Measurements from ENCODE around the gene TBCD.
A peak's percentile ranks its signal among the peaks of the same experiment; 100 is the strongest.

The TBCD gene

GRCh38 chr17:82859431-82860403 is 107.9 kb downstream of the TBCD start:
- DNase-seq: peak; percentile 88 to 96 (median 93)

DNA sequence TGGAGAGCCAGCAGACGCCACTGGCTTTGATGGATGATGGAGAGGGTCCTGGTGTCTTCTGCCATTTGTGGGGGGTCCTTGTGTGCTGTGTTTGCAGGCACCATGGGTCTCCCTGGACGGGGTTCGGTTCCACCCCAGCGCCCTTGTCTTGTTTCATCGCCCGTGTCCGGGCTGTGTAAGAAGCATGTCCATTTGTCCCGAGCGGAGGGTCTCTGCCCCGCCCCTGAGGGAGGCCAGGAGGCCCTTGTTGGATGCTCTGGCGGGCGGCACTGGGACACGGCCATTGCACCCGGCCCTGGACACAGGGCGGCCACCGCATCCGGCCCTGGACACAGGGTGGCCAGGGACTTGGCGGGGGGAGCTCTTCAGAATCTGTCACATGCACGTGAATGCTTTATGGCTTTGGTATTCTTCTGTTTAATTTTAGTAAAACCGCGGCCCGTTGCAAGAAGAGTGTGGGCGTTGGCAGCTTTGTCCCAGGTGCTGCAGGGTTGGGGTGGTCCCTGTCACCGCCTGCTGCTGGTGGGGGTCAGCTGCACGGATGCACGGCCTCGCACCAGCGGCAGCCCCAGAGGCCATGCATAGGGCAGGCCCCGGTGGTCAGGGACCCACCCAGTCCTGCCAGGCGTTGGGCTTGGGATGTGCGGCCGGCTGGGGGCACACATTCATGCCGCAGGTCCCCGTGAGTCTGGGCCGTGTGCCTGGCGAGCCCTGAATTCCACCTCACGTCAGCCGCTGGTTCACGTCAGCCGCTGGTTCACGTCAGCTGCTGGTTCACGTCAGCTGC is 108.9 kb downstream of the TBCD start:
- DNase-seq: no peak

- no peak for DNase-seq
These were observed 109.5 kb downstream of the TBCD start for GRCh38 chr17:82861393-82861775.

- DNase-seq: no peak
These were observed 110.3 kb downstream of the TBCD start for GRCh38 chr17:82862191-82862590.

DNA sequence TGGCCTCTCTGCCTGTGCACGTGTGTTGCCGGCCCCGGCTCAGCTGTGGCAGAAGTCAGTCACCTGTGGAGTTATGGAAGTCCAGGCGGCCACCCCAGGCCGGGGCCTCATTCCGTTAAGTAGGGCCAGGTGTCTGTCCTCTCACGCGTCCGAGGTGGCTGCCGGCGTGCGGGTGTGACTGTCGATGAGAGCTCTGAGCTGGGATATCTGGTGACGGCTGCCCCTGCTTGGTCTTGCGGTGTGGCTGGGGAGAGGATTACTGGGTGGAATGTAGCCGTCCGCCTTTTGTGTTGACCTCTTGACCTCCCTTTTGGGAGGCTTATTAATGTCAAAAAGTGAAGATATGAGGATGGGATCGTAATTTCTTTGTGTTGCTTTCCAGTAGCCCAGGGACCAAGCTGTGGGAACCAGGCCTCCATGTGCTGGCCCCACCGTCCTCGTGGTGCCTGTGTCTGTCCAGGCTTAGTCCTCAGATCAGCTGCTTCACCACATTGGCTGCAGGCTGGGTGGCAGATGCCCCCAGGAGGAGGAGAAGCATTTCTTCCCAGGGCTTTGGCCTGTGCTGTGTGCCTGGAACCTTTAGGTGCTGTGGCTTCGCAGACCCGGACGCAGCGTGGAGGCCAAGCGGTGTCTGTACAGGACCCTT is 111.0 kb downstream of the TBCD start:
- DNase-seq: no peak

- no peak for DNase-seq
These were observed 111.6 kb downstream of the TBCD start for GRCh38 chr17:82863383-82863940.

DNA sequence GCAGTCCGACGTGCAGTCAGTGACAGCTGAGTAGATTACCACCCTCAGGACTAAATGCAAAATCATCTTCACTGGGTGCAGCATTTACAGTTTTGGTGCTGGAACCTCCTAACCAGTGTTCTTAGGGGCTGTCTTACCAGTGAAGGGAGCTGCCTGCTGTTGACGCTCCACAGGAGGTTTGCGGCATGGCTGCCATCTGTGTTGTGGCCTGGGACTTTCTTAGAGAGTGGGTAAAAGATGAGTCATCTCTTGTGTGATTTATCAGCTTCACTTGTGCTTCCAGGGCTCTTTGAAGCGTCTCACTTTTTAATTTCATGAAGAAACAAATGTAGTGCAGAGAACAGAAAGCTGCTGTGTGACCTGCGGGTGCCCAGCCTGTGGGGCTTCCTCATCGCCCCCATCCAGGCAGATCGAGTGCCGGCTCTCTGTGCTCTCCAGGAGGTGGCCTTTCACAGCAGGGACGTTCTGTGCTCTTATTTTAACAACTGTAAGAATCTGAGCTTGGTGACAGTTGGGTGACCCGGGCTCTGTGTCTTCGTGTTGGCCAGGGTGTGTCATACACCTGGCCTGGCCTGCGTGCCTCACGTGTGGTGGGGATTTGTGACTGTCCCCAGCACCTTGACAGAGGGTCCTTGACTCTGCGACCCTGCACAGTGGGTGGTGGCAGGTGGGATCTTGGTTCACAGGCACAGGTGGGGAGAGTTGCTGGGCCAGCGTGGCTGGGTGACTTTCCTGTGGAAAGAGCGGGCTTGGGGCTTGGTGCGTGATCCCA is 112.3 kb downstream of the TBCD start:
- peak; percentile 24 to 60 (median 56) for DNase-seq

DNA sequence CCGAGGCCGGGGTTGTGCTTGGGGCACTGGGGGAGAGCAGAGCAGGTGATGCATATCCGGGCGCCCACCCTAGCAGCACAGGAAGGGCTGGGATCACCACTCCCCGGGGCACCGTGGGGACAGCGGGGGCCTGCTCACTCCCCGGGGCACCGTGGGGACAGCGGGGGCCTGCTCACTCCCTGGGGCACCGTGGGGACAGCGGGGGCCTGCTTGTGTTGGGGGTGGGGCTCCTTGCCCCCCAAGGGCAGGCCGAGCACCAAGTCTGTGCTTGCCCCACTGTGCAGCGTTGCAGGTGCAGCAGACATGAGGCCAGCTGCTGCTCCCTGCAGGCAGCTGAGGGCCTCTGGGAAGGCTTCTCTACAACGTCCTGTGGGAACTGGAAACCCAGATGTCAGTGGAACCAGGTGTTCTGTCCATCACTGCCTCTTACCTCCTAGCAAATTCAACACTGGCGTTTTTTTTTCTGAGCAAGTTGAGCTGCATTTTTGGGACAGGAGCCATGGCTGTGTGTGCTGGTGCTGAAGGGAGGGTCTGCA is 112.9 kb downstream of the TBCD start:
- DNase-seq: no peak

DNA sequence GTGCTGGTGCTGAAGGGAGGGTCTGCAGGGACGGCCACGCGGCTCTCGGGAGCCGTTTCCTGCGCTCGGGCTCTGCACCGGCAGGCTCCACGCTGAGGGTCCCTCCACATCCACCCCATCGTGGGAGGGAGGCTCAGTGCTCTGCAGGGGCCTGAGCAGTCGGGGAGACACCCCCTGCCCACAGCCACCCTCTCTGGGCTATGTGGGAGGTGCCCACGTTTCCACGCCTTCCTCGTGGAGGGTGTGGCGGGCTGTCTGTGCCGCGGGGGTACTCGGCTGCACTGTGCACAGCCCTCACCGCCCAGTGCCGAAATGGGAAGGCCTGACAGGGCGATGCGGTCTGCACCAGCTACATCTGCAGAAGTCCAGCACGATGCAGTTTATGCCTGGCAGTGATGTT is 113.4 kb downstream of the TBCD start:
- no peak for DNase-seq

DNA sequence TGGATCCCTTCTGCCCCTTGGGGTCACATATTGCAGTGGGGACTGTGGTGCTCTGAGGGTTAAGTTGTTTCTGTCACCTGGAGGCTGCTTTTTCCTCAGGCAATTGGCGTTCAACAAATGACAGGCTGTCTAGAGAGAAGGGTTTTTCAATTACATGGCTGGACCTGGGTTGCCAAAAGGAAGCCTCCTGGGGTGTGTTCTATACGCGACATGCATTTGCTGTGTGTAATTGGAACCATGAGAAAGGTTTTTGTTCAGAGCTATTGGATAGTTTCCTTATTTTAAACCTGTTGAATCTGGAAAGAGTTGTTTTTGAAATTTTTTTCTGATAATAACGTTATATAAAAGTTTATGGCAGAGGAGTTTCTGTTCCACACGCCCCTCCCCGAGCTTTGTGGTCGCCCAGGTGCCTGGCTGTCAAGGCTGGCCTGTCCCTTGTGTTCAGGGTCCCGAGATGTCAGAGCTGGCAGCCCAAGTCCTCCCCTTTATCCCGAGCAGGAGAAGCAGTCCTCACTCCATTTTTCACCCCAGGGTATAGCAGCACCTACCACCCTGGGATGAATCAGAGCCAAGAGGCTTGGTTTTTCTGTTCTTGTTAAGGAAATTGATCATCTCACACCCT is 114.0 kb downstream of the TBCD start:
- no peak for DNase-seq

DNA sequence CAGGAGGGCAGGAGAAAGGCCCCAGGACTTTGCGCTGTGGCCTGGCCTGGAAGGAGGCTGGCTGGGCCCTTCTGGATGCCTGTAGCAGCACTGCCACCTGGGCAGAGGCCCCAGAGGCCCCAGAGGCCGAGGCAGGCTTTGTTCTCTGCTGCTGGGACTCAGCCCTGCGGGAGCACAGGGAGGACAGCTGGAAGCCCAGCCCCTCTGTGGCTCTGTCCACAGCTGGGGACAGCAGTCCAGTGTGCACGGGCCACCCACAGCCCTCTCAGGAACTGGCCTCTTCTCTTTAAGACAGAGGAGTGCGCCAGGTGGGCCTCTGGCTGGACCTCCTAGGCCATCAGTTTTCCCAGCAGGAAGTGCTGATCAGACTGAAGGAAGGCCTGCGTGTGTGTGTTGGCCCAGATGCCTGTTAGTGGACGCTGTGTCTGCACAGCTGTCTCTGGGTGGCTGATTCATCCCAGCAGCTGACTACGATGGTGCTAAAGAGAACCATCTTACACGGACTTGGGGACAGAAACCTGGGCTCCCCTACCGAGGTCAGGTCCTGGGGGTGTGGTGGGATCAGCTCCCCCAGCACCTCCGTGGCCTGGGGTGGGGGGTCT is 114.8 kb downstream of the TBCD start:
- DNase-seq: peak in 2 of 4 experiments; percentile 26 to 41

DNA sequence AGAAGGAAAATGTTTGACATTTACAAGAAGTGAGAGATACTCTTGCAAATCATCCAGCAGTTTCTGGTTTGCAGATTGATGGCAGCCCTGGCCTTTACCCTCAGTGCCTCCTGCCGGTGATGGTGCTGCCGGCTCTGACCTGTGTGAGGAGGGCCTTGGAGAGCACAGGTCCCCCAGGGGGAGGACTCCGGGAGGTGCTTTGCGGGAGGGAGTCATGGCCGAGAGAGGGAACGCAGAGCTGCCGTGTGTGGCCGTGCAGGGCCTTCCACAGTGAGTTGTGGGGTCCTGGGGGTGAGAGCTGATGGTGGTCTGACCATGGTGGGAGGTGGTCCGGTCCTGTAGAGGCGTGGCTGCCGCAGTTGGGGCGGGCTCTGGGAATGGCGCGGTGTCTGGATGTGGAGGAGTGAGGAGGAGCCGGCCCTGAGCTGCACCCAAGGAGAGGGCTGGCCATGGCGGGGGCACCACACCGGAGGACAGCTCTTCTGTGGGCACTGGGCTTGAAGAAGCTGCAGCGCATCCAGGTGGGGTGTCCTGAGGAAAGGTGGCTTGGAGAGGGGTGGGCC is 116.0 kb downstream of the TBCD start:
- no peak for DNase-seq

DNA sequence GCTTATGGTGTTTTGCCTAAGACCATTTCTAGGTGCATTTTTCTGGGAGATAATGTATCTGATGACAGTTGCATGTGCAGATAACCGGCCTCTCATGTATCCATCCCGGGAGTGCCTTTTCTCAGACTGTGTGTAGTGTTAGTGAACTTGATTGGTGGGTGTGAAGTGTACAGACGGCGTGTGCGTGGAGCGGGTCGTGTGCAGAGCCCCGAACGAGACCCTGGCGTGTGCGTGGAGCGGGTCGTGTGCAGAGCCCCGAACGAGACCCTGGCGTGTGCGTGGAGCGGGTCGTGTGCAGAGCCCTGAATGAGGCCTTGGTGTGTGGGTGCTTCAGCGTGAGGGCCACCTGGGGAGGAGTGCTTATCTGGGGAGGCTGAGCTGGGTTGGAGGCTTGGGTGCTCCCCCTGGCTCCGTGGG is 116.9 kb downstream of the TBCD start:
- no peak for DNase-seq

DNA sequence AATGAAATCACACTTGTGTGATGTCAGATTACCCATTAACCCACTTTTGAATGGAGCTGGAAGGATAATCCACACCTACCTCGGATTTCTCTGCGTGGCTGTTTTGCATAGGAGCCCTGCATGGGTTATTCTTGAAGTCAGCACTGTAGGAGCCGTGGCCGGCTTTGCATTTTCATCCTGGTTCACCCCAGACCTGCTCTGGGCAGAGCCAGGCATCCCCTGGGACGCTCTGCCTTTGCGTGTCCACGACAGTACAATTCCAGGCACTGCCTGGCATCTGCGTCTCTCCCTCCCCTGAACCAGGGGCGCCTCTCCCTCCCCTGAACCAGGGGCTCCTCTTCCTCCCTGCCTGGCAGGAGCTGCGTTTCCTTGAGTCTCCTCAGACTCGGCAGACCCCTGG is 117.7 kb downstream of the TBCD start:
- no peak for DNase-seq

DNA sequence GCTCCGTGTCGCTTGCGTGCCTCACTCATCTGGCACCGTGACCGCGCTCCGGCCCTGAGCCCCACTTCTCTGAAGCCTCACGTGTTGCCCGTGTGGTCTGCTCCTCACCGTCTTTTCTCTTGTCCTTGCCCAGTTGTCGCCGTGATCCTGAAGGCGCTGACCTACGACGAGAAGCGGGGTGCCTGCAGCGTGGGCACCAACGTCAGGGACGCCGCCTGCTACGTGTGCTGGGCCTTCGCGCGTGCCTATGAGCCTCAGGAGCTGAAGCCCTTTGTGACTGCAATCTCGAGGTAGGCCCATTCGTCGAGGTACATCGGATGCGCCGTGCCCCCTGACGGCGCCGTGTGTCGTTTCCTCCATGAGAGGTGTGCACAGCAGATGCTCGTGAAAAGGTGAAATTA is 118.2 kb downstream of the TBCD start:
- no peak for DNase-seq

DNA sequence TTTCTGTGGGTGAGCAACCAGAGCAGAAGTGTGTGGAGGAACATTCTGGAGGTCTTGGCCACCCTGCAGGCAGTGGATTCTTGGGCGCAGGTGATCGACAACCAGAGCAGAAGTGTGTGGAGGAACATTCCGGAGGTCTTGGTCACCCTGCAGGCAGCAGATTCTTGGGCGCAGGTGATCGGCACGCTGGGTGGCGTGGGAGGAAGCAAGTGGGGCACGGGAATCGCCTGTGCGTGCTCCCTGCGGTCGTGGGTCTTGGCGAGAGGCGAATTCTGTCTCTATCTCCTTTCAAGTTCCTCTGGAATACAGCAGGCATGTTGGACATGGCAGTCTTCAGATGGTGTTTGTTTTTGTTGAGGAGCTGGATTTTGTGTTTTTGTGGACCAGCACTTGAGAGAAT is 118.7 kb downstream of the TBCD start:
- DNase-seq: no peak

DNA sequence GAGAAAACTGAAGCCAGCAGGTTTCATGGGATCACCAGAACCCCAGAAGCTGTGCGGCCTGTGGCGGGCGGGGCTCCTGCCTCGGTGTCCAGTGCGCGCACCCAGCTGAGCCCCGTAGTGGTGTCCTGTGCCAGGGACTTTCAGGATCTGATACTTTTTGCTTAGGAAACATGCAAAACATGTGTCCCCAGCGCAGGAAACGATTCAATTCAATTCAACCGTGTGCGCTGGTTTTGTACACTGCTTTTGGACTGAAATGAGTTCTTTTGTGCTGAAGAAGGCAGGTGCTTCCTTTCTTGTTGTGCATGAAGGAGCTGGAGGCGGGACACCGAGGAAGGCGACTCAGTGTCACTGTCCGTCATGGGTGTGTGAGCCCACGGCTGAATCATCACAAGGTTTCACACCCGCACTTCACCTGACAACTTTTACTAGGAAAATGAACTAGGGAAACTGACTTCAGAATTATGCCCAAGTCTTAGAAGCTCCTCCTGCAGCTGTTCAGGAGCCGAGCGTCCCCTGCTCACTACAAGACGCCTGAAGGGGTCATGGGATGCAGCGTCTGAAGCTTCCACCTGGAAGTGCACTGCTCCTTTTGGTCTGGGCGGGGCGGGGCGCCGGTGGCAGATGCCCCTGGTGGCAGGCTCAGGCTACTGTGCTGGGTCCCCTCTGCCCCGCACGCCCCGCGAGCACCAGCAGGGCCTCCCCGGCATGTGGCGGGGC is 119.4 kb downstream of the TBCD start:
- DNase-seq: peak in 2 of 4 experiments; percentile 16 to 34

GRCh38 chr17:82871776-82872561 is 120.1 kb downstream of the TBCD start:
- DNase-seq: peak in 1 of 4 experiments; percentile 31

Data from suppressor macrophage (primary cell).